IgD-negative memory B cell (primary cell): ENCODE measurements around the gene DRICH1. TPM values are rescaled to one million over a fixed set of nuclear protein-coding genes. Genes with fewer than 3 reads are reported as not detected.
A peak's percentile ranks its signal among the peaks of the same experiment; 100 is the strongest.
"Not testable (repeated sequence)": the region's sequence is repeated elsewhere in the genome, so short reads cannot be mapped to it uniquely, and the experiment has no call there.

ENCODE experiments used
- H3K27ac Mint-ChIP-seq, 3 donors: one replicate each; pipeline ENCODE4 v1.8.0; 2020 to 2022; ENCODE audit warnings: mild to moderate bottlenecking in 3 of 3, mixed read lengths in 3 of 3, moderate library complexity in 1 of 3
- H3K27me3 Mint-ChIP-seq: one replicate; pipeline ENCODE4 v1.8.0; 2021; ENCODE audit warnings: mixed read lengths
- H3K36me3 Mint-ChIP-seq: one replicate; pipeline ENCODE4 v1.8.0; 2020; ENCODE audit warnings: mild to moderate bottlenecking, mixed read lengths
- H3K4me1 Mint-ChIP-seq, 3 donors: one replicate each; pipeline ENCODE4 v1.8.0; 2020 to 2022; ENCODE audit warnings: mixed read lengths in 3 of 3, mild to moderate bottlenecking in 1 of 3
- H3K4me3 Mint-ChIP-seq, 4 donors: one replicate each; pipeline ENCODE4 v1.8.0; 2020 to 2022; ENCODE audit warnings: mild to moderate bottlenecking in 4 of 4, mixed read lengths in 4 of 4, moderate library complexity in 3 of 4
- H3K9me3 Mint-ChIP-seq, 3 donors: one replicate each; pipeline ENCODE4 v1.8.0; 2020 to 2021; ENCODE audit warnings: mixed read lengths in 3 of 3, mild to moderate bottlenecking in 1 of 3
- polyA plus RNA-seq: library from polyadenylated mRNA; unstranded; fragments of 300-500 nt; fragmentation: Illumina TruSeq; gene quantifications from one replicate; pipeline ENCODE4 v1.2.3, GENCODE V29; 2021

The DRICH1 gene, protein sequence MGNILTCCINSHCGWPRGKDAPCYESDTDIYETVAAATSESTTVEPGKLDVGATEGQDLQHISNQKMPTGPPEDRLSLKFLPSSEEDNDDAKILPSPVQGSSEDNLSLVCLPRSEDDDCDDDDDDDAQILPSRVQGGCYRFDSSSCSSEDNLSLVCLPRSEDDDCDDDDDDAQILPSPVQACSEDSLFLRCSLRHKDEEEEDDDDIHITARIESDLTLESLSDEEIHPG
- not detected for polyA plus RNA-seq

DNA sequence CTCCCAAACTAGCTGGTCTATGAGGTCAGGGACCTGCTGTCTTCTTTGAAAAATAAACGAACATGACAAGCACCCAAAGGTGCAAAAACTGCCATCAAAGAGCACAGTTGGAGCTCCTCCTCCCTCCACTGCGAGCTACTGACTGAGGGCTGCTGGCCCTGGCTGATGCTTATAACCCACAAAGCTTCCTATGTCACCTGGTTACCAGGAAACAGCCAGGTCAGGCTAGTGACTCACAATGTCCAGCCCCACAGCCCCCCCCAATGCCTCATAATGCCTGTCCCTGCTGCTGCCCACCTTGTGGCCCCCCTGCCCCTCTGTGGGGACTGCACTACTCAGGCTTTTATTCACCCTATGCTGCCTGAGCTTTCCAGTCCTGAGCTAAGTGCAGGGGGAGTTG is at the start of gene DRICH1:
DRICH1 (minus strand) TSS at position 144 of the 400 bp plus-strand sequence. CDS start 298 bp downstream, outside the sequence.
- Mint-ChIP-seq H3K4me3 (peak within 1 kb of the TSS in 1 of 4 donors; percentile 17), H3K27ac (peak within 1 kb of the TSS in 1 of 3 donors; percentile 52), H3K27me3 (no peaks in the 10 kb centered on the region), H3K4me1 (peaks cover 0 to 3% (median 0%) of the 10 kb centered on the region in 3 donors), H3K36me3 (no peaks in the 10 kb centered on the region), H3K9me3 (no peaks in the 10 kb centered on the region)

DNA sequence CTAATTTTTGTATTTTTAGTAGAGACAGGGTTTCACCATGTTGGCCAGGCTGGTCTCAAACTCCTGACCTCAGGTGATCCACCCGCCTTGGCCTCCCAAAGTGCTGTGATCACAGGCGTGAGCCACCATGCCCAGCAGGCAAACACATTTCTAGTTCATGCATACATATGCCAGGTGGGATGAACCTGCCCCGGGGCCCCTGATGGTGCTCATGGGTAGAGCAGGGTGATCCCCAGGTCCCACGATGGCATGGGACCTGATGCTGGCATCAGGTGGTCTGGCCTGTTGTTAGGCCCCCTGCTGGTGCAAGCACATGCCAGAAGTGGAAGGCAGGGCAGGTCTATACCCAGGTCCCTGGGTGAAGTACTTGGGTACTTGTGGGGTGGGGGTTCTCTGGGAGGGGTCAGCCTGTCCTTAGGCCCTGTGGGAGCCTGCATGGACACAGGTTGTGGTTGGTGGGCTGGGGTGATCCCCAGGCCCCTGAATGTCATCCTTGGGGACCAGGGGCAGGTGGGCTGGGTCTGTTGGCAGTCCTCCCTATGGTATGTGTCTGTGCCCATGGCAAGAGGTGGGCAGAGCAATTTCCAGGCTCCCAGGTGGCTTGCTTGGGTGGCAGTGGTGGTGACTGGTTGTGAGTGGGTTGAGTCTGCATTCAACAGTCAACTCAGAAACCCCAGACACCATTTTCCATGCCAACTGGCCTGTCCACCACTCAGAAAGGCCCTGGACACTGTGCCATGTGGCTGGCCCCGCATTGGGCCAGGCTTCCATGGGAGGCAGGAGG is 49.1 kb upstream of the DRICH1 start:
- H3K27ac Mint-ChIP-seq = no peak overlapping the region
- H3K27me3 Mint-ChIP-seq = no peaks in the 10 kb centered on the region
- no peaks in the 10 kb centered on the region for H3K9me3 Mint-ChIP-seq
- H3K4me1 Mint-ChIP-seq = peaks cover 0 to 4% (median 3%) of the 10 kb centered on the region in 3 donors
- H3K4me3 Mint-ChIP-seq = no peak overlapping the region
- H3K36me3 Mint-ChIP-seq = peaks cover 2% of the 10 kb centered on the region

DNA sequence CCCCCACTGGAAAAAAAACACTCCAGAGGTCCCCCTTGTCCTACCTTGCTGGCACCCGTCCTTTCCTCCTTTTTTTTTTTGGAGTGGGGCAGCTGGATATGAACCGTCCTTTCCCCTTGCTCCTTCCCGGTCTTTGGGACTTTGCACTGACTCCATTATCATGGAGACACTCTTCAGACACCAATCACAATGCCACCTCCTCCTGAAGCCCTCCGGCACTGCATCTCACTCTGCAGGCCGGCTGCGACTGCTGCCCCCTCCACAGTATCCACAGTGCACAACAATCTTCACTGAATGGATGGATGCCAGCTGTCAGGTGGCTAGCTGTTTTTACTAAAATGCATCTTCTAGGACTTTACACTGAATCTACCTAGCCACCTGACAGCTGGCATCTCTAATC is 46.0 kb upstream of the DRICH1 start:
- Mint-ChIP-seq H3K36me3 (peaks cover 2% of the 10 kb centered on the region), H3K27me3 (no peaks in the 10 kb centered on the region), H3K4me1 (peaks cover 0 to 9% (median 7%) of the 10 kb centered on the region in 3 donors), H3K4me3 (peak overlapping the region in 1 of 4 donors; percentile 57), H3K27ac (no peak overlapping the region), H3K9me3 (no peaks in the 10 kb centered on the region)

DNA sequence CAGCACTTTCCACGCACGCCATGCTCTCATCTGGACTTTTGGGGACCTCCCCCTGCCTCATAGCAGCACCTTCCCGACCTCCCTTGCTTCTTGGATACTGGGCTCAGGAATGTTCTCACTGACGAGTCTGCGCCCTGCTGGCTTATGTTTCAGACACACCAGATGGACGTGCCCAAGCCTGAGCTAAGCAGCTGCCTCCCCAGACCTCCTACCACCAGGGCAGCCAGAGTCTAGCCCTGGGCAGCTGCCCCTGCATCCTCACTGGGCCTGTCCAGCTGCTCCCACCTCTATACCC is 45.5 kb upstream of the DRICH1 start:
- Mint-ChIP-seq H3K9me3 (no peaks in the 10 kb centered on the region), H3K27me3 (no peaks in the 10 kb centered on the region), H3K36me3 (peaks cover 2% of the 10 kb centered on the region), H3K4me3 (peak overlapping the region in 1 of 4 donors; percentile 15), H3K27ac (peak overlapping the region in 1 of 3 donors; percentile 85), H3K4me1 (peaks cover 0 to 10% (median 7%) of the 10 kb centered on the region in 3 donors)

DNA sequence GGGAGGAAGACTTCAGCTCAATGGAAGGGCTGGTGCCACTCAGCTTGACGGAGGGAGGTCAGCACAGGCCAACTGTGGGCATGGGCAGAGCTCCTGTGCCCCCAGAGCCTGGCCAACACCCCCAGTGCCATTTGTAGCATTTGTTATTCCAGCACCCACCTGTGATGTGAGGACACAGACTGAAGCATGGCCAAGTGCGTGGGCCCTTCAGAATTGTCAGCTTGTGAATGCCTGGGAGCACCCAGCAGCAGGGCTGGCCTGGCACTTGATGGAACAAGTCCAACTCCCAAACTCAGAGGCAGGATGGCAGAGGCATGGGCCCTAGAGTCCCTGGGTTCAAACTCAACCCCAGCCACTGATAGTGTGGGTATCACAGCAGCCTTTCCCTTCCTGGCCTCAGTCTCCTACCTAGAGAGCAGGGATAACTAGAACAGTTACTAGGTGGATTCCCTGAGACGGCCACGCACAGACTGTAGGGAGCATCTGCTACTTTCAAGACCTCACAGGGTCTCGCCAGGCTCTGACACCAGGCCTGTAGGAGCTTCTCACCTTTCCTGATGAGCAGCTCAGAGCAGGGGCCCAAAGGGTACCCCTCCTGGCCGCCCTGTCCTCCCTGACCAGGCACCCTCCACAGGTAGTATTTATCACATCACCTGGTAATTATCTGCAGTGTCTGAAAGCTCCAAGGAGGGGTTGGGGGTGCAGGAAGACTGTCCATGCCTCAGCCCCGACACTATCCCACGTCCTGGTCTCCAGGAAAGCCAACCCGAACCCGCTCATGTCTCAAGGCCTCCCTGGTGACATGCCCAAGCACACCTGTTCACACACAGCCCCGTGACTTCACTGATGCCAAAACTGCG is 45.0 kb upstream of the DRICH1 start:
- H3K36me3 Mint-ChIP-seq, H3K9me3 Mint-ChIP-seq, H3K27me3 Mint-ChIP-seq, H3K27ac Mint-ChIP-seq: not testable (repeated sequence)
- H3K4me3 Mint-ChIP-seq = peak overlapping the region in 1 of 4 donors; percentile 15
- peaks cover 0 to 10% (median 7%) of the 10 kb centered on the region in 3 donors for H3K4me1 Mint-ChIP-seq

DNA sequence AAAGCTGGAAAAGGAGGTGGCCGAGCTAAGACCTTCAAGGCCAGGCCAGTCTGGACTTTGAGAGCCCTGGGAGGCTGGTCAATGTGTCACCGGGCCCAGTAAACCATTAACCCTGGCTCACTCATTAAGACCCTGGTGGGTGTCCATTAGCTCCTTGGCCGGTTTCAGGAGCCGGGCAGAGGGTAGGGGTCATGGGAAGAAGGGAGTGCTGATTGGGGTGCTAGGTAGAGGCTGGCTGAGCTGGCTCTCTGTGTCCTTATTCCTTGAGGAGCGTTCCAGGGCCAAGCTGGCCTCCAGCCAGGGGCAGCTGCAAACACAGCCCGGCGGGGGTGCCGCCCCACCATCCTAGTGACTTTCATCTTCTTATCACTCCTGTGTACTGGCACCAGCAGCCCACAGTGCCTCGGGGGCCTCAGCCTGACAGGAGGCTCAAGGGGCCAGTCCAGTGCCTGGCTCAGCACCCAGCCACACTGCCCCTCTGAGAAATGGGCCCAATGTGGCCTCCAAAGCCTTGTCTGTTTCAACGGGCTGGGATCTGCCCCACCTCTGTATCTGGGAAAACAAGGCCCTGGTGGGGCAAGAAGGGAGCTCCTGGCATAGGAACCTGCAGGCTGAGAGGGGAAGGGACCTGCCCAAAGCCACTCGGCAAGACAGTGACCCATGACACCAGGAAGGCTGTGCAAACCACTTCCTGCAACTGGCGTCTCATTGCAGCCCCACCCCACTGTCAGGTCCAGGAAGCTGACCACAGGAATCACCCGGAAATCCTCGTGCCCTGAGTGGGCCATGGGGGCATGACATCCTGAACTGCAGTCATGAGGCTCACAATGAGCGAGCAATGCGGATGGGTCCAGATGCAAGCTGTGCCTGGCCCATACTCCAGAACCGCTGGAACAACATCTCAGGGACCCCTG is 43.6 kb upstream of the DRICH1 start:
- peaks cover 0 to 10% (median 7%) of the 10 kb centered on the region in 3 donors for H3K4me1 Mint-ChIP-seq
- H3K27ac Mint-ChIP-seq = no peak overlapping the region
- H3K27me3 Mint-ChIP-seq = no peaks in the 10 kb centered on the region
- peaks cover 1% of the 10 kb centered on the region for H3K36me3 Mint-ChIP-seq
- H3K4me3 Mint-ChIP-seq = no peak overlapping the region
- no peaks in the 10 kb centered on the region for H3K9me3 Mint-ChIP-seq

DNA sequence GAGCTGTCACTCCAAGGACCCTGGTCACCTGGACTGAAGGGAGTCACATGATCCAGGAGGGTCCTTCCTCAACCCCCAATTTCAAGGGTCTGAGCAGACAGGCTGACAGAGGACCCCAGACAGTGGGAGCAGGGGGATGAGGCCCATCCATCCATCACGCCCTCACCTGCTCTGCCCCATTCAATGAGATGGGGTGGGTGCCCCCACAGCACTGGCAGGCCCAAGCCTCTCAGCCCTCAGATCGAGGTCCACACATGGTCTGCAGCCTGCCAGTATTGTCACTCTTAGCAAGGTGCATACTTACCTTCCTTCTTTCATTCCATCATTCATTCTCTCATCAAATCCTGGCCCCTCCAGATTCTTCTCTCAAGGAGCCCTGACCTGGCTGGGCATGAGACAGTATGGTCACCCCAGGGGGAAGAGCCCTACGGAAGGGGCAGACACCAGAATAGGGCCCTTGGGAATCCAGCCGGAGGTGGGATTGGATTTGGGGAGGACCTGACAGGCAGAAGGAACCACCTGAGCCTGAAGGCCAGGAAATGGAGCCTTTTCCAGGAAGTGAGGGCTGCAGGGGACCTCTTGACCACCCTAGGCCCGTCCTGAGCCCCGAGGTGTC is 42.9 kb upstream of the DRICH1 start:
- not testable (repeated sequence) for H3K9me3 Mint-ChIP-seq, H3K4me3 Mint-ChIP-seq

DNA sequence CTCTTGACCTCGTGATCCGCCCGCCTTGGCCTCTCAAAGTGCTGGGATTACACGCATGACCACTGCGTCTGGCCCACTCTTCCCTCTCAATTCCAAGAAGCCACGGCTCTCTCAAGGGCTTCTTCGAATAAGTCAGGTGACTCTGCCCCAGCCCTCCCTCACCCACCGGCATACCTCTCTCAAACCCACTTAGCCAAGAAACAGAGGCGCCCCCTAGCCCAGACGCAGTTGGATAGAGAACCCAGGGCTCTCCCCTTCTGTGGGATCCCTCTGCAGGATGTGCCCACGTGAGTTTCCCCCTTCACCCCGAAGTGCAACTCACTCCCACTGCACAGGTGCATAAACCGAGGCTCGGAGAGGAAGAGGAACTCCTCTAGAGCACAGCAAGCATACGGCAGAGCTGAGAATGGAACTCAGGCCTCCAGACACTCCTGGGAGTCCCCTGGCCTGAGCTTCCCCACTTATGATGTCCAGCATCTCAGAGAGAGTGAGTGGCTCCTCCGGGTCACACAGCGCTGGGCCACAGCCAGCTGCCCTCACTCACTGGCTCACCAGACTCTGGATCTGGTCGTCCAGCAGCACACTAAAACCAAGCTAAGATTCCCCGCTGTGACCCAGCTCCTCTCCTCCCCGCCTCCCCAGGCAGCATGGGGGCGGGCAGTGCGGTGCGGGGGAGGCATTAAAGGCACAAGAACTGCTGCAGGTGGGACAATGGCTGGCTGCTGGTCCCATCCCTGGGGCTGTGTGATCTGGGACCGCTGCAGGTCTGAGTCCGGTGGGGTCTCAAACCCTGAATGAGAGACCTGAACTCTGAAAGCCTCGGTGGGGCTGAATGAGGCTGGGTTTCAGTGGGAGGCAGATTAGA is 41.9 kb upstream of the DRICH1 start:
- Mint-ChIP-seq H3K27me3 (no peaks in the 10 kb centered on the region), H3K27ac (no peak overlapping the region), H3K4me1 (peaks cover 0 to 10% (median 7%) of the 10 kb centered on the region in 3 donors), H3K9me3 (no peaks in the 10 kb centered on the region), H3K4me3 (peak overlapping the region in 1 of 4 donors; percentile 69), H3K36me3 (no peaks in the 10 kb centered on the region)

More for the DNA sequence above, 42.9 kb upstream of the DRICH1 start:
- not testable (repeated sequence) for H3K36me3 Mint-ChIP-seq, H3K27ac Mint-ChIP-seq, H3K27me3 Mint-ChIP-seq
- peaks cover 0 to 10% (median 7%) of the 10 kb centered on the region in 3 donors for H3K4me1 Mint-ChIP-seq

DNA sequence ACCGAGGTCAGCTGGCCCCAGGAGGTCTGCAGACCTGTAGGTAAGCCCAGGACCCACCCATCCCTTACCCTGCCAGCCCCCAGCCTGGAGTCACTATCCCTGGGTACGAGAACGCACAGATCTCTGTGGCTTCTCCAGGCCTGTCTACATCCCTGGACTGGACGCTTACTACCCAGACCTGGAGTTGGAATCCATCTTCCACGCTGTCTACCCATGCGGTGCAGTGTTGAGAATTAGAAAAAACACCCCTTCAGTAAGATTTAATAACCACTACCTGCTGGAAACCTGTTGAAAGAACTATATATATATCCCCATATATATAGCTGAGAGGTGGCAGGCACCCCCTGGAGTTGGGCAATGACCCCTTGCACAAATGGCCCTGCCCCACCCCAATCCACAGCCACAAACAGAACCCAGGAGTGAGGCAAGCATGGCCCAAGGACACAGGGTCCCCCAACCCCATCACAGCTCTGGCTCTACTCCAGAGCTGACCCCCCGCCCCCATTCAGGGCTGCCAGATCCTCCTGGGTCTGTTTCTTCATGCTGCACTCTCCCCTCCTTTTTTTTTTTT is 41.0 kb upstream of the DRICH1 start:
- H3K27me3 Mint-ChIP-seq = no peaks in the 10 kb centered on the region
- H3K27ac Mint-ChIP-seq = peak overlapping the region in 1 of 3 donors; percentile 35
- H3K4me3 Mint-ChIP-seq = no peak overlapping the region
- peaks cover 0 to 10% (median 7%) of the 10 kb centered on the region in 3 donors for H3K4me1 Mint-ChIP-seq
- no peaks in the 10 kb centered on the region for H3K9me3 Mint-ChIP-seq
- H3K36me3 Mint-ChIP-seq = no peaks in the 10 kb centered on the region

DNA sequence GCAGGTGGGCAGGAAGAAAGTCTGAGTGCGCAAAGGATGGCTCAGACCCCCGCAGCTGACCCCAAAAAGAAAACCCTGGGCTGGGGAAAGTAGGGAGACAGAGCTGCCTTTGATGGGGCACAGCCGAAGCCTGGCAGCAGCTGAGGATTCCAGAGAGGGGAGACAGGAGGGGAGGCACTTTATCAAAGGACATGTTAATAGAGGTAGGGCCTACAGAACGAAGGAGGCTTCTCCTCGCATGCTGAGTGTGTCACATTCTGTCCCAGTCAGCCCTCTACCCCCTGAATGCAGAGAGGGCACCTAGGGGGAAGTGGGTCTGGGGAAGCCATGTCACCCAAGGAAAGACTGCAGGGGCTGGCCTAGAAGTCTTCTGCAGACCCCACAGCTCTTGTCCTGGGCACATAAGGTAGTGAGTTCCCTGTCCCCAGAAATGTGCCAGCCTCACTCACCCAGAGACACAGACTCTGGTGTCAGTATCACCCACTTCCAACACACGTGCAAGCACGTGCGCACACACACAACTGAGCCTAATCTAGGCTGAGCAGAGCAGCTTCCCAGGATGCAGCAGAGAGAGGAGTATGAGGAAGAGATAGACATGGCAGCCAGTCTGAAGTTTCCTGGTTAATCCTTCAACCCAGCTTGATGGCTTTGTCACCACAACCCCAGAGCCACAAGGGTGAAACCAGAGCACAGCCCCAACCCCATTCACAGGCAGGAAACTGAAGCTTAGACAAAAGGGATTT is 40.4 kb upstream of the DRICH1 start:
- Mint-ChIP-seq H3K27ac (peak overlapping the region in 1 of 3 donors; percentile 35), H3K4me1 (peaks cover 0 to 10% (median 7%) of the 10 kb centered on the region in 3 donors)
- H3K4me3 Mint-ChIP-seq, H3K9me3 Mint-ChIP-seq, H3K36me3 Mint-ChIP-seq, H3K27me3 Mint-ChIP-seq: not testable (repeated sequence)

DNA sequence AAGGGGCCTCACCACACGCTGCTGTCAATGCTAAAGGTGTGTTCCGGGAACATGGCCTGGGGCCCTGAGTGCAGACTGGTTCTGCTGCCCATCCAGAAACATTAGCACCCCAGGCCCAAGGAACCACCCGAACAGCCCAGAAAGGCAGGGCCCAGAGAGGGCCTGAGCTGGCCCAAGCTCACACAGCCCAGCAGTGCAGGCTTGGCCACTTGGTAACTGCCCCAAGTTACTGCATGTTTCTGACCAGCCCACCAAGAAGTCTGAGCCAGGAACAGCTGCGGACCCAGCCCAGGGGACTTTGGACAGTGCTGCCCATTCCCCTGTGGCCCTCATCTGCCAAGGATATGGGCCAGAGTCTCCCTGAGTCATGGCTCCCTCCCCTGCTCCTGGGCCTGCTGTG is 39.3 kb upstream of the DRICH1 start:
- not testable (repeated sequence) for H3K4me3 Mint-ChIP-seq, H3K36me3 Mint-ChIP-seq, H3K9me3 Mint-ChIP-seq, H3K4me1 Mint-ChIP-seq, H3K27me3 Mint-ChIP-seq, H3K27ac Mint-ChIP-seq

DNA sequence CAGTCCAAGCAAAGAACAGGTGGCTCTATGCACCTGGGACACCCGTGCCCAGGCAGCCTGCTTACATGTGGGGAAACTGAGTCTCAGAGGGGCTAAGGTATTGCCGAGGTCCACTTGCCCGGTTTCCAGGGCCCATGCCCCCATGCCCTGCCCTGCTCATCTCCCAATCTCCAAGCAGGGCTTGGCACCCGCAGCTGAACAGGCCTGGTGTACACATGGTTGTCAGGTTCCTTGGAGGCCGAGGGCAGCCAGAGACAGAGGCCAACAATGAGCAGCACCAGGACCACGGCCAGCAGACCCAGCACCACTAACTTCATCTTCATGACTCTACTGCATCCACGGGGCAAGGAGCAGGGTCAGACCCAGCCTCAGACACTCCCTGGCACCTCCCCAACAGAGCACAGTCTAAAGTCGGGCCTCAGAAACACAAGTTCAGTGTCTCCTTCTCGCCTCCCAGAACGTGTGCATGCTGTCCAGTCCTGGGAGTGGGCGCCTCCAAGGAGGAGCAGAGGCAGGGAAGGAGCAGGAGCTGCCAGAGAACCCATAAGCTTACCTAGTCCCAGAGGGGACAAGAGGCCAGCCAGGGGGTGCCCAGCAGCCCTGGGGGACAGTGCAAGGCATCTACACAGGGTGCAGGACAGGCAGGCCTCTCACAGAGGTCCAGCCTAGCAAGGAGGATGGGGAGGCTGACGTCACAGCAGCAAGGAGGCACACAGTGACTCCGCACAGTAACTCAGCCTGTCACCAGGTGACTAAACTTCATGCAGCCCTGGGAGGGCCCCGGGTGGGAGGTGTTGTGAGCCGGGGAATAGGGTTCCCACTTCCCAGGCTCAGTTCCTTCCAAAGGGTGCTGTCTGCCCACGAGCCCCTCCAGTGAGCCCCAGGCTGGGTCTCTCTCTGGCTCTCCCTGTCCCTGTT is 38.5 kb upstream of the DRICH1 start:
- H3K27me3 Mint-ChIP-seq = no peaks in the 10 kb centered on the region
- no peaks in the 10 kb centered on the region for H3K9me3 Mint-ChIP-seq
- H3K4me1 Mint-ChIP-seq = peaks cover 0 to 6% (median 0%) of the 10 kb centered on the region in 3 donors
- no peak overlapping the region for H3K27ac Mint-ChIP-seq
- H3K4me3 Mint-ChIP-seq = no peak overlapping the region
- peaks cover 2% of the 10 kb centered on the region for H3K36me3 Mint-ChIP-seq
